GM19372 (cell line): ENCODE measurements around the gene ADGRB2.

ENCODE experiments used
- ATAC-seq: cut with Tn5 transposase; IDR thresholded peaks from one replicate; pipeline ENCODE4 v1.9.1; 2021; ENCODE audit warnings: mild to moderate bottlenecking, low read depth, moderate library complexity; ENCODE audit not compliant: unreplicated experiment

Gene ADGRB2

GRCh38 chr1:31782421-31783410, 18.6 kb upstream of the ADGRB2 start:
- no peak for ATAC-seq

- no peak for ATAC-seq
Measured at GRCh38 chr1:31781756-31782371, 17.7 kb upstream of the ADGRB2 start.

GRCh38 chr1:31781138-31781755, 17.1 kb upstream of the ADGRB2 start:
- no peak for ATAC-seq

- ATAC-seq = no peak
Measured at GRCh38 chr1:31780632-31781031, 16.5 kb upstream of the ADGRB2 start.

GRCh38 chr1:31779687-31780086, 15.5 kb upstream of the ADGRB2 start:
- ATAC-seq = no peak

GRCh38 chr1:31778763-31779488, 14.8 kb upstream of the ADGRB2 start:
- no peak for ATAC-seq

GRCh38 chr1:31776516-31776915, 12.4 kb upstream of the ADGRB2 start:
- ATAC-seq = no peak

- ATAC-seq = no peak
Measured at GRCh38 chr1:31776032-31776431, 11.9 kb upstream of the ADGRB2 start.

- ATAC-seq = no peak
Measured at GRCh38 chr1:31775210-31775999, 11.3 kb upstream of the ADGRB2 start.

GRCh38 chr1:31774495-31774894, 10.4 kb upstream of the ADGRB2 start:
- ATAC-seq = no peak

- ATAC-seq = no peak
Measured at GRCh38 chr1:31773861-31774260, 9.7 kb upstream of the ADGRB2 start.

- no peak for ATAC-seq
Measured at GRCh38 chr1:31772669-31773248, 8.6 kb upstream of the ADGRB2 start.

GRCh38 chr1:31771891-31772668, 7.9 kb upstream of the ADGRB2 start:
- no peak for ATAC-seq

GRCh38 chr1:31769720-31770390, 5.7 kb upstream of the ADGRB2 start:
- ATAC-seq = no peak

- ATAC-seq = no peak
Measured at GRCh38 chr1:31768939-31769704, 5.0 kb upstream of the ADGRB2 start.

- ATAC-seq = no peak
Measured at GRCh38 chr1:31768407-31768907, 4.3 kb upstream of the ADGRB2 start.

GRCh38 chr1:31767225-31767624, 3.1 kb upstream of the ADGRB2 start:
- ATAC-seq = no peak
